Fibroblast of skin of scalp (primary cell): ENCODE data around the gene USP17L5. TPM values are rescaled to one million over a fixed set of nuclear protein-coding genes. Genes with fewer than 3 reads are reported as not detected.
"Not testable (repeated sequence)": the region's sequence is repeated elsewhere in the genome, so short reads cannot be mapped to it uniquely, and the experiment has no call there.

Experiments used
- DNase-seq: peaks from one replicate; pipeline ENCODE4 v3.0.0-alpha.2; 2013
- polyA plus RNA-seq, 2 experiments: library from polyadenylated mRNA; unstranded; fragments of 120-200 nt; gene quantifications; one replicate each; pipeline ENCODE4 v1.2.1, GENCODE V29; 2013; ENCODE audit not compliant: insufficient read length in 2 of 2

The USP17L5 gene, protein sequence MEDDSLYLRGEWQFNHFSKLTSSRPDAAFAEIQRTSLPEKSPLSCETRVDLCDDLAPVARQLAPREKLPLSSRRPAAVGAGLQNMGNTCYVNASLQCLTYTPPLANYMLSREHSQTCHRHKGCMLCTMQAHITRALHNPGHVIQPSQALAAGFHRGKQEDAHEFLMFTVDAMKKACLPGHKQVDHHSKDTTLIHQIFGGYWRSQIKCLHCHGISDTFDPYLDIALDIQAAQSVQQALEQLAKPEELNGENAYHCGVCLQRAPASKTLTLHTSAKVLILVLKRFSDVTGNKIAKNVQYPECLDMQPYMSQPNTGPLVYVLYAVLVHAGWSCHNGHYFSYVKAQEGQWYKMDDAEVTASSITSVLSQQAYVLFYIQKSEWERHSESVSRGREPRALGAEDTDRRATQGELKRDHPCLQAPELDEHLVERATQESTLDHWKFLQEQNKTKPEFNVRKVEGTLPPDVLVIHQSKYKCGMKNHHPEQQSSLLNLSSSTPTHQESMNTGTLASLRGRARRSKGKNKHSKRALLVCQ
- polyA plus RNA-seq (2013, experiment 1 of 2; ENCODE audit: insufficient read length): not detected
- polyA plus RNA-seq (2013, experiment 2 of 2; ENCODE audit: insufficient read length): not detected

DNA sequence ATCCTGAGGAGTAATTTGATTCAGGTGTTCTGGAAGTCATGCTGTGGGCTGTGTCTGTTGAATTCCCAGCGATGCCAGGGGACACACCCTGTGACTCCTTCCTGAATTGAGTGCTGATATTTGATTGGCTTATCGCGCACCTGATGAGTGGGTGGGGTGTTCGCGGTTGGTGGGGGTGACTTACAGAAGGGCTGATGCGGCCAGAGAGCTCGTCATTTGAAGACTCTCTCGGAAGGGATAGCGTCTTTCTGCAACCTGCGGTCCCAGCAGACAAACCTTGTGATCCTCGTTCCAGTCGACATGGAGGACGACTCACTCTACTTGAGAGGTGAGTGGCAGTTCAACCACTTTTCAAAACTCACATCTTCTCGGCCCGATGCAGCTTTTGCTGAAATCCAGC is at the start of gene USP17L5:
USP17L5 (plus strand) TSS at position 301 of the 400 bp plus-strand sequence; CDS start at position 301, 0 bp downstream.
- not testable (repeated sequence) for DNase-seq

DNA sequence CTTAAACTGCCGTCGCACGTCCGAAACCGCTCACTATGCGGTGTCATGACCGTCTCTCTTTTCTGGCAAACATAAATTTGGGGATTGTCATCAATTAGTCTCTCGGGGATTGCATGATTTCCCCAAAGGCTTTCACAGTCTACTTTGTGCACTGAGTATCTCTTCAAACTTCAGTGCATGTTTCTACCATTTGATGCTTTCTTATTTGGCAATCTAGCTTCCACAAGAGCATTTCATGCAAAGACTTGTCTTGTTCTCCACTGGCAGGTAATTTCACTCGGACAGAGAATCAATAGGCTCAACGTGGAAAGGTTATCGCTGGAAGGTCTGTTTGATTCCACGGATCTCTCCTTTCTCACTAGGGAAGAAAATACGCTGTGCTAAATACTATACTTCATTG is 15.0 kb upstream of the USP17L5 start:
- not testable (repeated sequence) for DNase-seq

DNA sequence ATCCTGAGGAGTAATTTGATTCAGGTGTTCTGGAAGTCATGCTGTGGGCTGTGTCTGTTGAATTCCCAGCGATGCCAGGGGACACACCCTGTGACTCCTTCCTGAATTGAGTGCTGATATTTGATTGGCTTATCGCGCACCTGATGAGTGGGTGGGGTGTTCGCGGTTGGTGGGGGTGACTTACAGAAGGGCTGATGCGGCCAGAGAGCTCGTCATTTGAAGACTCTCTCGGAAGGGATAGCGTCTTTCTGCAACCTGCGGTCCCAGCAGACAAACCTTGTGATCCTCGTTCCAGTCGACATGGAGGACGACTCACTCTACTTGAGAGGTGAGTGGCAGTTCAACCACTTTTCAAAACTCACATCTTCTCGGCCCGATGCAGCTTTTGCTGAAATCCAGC is 14.3 kb upstream of the USP17L5 start, which contains the start of gene USP17L24:
USP17L24 (plus strand) TSS at position 301 of the 400 bp plus-strand sequence; CDS start at position 301, 0 bp downstream.
- not testable (repeated sequence) for DNase-seq

DNA sequence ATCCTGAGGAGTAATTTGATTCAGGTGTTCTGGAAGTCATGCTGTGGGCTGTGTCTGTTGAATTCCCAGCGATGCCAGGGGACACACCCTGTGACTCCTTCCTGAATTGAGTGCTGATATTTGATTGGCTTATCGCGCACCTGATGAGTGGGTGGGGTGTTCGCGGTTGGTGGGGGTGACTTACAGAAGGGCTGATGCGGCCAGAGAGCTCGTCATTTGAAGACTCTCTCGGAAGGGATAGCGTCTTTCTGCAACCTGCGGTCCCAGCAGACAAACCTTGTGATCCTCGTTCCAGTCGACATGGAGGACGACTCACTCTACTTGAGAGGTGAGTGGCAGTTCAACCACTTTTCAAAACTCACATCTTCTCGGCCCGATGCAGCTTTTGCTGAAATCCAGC is 9.6 kb upstream of the USP17L5 start, which contains the start of gene USP17L25:
USP17L25 (plus strand) TSS at position 301 of the 400 bp plus-strand sequence; CDS start at position 301, 0 bp downstream.
- DNase-seq: not testable (repeated sequence)

DNA sequence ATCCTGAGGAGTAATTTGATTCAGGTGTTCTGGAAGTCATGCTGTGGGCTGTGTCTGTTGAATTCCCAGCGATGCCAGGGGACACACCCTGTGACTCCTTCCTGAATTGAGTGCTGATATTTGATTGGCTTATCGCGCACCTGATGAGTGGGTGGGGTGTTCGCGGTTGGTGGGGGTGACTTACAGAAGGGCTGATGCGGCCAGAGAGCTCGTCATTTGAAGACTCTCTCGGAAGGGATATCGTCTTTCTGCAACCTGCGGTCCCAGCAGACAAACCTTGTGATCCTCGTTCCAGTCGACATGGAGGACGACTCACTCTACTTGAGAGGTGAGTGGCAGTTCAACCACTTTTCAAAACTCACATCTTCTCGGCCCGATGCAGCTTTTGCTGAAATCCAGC is 4.8 kb upstream of the USP17L5 start, which contains the start of gene USP17L26:
USP17L26 (plus strand) TSS at position 301 of the 400 bp plus-strand sequence; CDS start at position 301, 0 bp downstream.
- not testable (repeated sequence) for DNase-seq

DNA sequence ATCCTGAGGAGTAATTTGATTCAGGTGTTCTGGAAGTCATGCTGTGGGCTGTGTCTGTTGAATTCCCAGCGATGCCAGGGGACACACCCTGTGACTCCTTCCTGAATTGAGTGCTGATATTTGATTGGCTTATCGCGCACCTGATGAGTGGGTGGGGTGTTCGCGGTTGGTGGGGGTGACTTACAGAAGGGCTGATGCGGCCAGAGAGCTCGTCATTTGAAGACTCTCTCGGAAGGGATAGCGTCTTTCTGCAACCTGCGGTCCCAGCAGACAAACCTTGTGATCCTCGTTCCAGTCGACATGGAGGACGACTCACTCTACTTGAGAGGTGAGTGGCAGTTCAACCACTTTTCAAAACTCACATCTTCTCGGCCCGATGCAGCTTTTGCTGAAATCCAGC is 4.6 kb downstream of the USP17L5 start, which contains the start of gene USP17L27:
USP17L27 (plus strand) TSS at position 301 of the 400 bp plus-strand sequence; CDS start at position 301, 0 bp downstream.
- not testable (repeated sequence) for DNase-seq

DNA sequence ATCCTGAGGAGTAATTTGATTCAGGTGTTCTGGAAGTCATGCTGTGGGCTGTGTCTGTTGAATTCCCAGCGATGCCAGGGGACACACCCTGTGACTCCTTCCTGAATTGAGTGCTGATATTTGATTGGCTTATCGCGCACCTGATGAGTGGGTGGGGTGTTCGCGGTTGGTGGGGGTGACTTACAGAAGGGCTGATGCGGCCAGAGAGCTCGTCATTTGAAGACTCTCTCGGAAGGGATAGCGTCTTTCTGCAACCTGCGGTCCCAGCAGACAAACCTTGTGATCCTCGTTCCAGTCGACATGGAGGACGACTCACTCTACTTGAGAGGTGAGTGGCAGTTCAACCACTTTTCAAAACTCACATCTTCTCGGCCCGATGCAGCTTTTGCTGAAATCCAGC is 9.4 kb downstream of the USP17L5 start, which contains the start of gene USP17L28:
USP17L28 (plus strand) TSS at position 301 of the 400 bp plus-strand sequence; CDS start at position 301, 0 bp downstream.
- DNase-seq: not testable (repeated sequence)

DNA sequence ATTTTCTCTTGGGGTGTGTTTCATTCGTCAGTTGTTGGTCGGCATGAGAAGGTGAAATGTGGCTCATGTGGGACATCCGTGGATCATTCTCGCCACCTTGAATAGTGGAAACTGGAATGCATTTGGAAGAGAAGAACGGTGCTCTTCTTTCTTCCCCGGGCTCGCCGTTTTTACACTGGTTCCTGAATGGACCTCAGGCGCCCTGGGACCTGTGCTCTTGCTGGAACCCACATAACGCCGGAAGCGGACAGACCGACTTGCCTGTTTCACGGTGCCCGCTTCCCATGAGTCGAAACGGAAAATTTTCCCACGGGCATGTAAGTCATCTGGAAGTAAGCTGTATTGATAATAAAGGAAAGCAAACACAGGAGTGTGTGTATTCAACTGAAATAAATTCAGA is 11.7 kb downstream of the USP17L5 start:
- DNase-seq: not testable (repeated sequence)

DNA sequence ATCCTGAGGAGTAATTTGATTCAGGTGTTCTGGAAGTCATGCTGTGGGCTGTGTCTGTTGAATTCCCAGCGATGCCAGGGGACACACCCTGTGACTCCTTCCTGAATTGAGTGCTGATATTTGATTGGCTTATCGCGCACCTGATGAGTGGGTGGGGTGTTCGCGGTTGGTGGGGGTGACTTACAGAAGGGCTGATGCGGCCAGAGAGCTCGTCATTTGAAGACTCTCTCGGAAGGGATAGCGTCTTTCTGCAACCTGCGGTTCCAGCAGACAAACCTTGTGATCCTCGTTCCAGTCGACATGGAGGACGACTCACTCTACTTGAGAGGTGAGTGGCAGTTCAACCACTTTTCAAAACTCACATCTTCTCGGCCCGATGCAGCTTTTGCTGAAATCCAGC is 14.1 kb downstream of the USP17L5 start, which contains the start of gene USP17L29:
USP17L29 (plus strand) TSS at position 301 of the 400 bp plus-strand sequence; CDS start at position 301, 0 bp downstream.
- DNase-seq: not testable (repeated sequence)

DNA sequence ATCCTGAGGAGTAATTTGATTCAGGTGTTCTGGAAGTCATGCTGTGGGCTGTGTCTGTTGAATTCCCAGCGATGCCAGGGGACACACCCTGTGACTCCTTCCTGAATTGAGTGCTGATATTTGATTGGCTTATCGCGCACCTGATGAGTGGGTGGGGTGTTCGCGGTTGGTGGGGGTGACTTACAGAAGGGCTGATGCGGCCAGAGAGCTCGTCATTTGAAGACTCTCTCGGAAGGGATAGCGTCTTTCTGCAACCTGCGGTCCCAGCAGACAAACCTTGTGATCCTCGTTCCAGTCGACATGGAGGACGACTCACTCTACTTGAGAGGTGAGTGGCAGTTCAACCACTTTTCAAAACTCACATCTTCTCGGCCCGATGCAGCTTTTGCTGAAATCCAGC is 23.6 kb downstream of the USP17L5 start, which contains the start of gene USP17L30:
USP17L30 (plus strand) TSS at position 301 of the 400 bp plus-strand sequence; CDS start at position 301, 0 bp downstream.
- not testable (repeated sequence) for DNase-seq

DNA sequence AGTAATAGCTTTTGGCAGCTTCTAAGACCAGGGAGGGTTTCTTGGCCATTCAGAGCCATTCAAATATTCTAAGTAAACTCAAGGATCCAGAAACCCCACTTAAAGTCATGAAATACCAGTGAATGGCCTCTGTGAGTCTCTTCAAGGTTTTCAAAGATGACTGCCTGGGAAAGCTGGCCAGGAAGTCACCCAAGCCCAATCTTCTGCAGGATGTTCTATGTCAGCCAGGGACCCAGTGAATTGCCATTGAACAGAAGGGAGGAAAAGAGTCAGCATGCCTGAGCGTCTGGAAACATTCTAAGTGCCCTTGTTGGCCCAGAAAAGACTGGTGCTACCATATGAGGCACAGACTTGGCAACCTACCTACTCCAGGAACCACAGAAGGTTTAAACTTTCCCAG is 40.7 kb downstream of the USP17L5 start:
- not testable (repeated sequence) for DNase-seq

DNA sequence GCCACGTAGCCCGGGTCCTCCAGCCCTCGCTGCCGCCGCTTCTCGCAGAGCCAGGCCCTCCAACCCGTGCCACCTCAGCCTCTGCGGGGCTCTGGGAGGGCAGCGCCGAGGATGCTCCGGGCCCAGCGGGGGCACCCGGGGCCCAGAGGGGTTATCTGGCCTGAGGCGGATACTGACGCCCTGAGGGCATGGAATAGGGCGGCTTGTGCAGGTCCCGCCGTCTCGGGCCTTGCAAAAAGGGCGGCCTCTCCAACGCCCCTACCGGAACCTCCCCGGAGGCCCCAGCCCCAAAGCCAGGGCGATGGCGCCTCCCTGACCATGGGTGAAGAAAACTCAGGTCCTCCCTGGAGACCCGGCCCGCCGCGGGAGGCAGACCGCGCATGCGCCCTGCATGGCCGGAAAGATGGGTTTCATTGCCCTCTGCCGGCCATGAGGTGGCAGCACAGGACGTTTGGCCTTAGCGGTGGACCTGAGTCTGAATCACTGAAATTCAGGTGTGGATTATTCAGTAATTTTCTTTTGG is 41.9 kb downstream of the USP17L5 start:
- peak; percentile 0 for DNase-seq

DNA sequence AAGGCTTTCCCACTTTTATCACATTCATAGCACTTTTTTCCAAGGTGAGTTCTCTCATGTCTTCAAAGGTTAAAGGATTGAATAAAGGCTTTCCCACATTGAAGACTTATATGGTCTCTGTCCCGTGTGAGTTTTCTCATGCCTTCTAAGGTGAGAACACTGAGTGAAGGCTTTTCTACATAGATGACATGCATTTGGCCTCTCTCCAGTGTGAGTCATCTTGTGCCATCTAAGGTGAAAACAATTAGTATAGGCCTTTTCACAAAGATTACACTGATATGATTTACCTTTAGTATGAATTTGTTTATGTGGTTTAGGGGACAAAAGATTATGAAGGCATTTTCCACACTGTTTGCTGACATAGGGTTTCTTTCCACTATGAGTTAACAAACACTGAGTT is 44.9 kb downstream of the USP17L5 start:
- DNase-seq: no peak

DNA sequence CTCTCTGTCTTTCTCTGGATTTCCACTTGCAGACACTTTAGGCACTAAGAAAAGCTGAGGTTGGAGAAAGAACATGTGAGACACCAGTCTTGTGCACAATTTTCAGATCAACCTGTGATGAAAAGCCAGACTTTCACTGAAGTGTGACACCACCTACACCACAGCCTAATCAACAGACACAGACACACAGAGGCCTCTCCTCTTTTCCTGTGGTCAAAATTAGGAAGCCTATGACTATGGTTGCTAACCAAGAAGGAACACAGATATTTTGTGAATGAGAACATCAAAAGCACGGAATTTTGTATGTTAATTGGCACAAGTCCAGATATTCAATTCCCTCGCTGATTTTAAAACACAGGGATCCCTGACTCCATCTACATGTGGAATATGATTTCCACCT is 49.8 kb downstream of the USP17L5 start:
- DNase-seq: not testable (repeated sequence)
